Measurements from ENCODE around the gene FAM161A. TPM values are rescaled to one million over a fixed set of nuclear protein-coding genes. Genes with fewer than 3 reads are reported as not detected.

Gene FAM161A, protein sequence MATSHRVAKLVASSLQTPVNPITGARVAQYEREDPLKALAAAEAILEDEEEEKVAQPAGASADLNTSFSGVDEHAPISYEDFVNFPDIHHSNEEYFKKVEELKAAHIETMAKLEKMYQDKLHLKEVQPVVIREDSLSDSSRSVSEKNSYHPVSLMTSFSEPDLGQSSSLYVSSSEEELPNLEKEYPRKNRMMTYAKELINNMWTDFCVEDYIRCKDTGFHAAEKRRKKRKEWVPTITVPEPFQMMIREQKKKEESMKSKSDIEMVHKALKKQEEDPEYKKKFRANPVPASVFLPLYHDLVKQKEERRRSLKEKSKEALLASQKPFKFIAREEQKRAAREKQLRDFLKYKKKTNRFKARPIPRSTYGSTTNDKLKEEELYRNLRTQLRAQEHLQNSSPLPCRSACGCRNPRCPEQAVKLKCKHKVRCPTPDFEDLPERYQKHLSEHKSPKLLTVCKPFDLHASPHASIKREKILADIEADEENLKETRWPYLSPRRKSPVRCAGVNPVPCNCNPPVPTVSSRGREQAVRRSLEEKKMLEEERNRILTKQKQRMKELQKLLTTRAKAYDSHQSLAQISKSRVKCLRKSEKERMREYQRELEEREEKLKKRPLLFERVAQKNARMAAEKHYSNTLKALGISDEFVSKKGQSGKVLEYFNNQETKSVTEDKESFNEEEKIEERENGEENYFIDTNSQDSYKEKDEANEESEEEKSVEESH
- total RNA-seq (ENCODE audit: low replicate concordance), result 3.6 and 12.3 TPM in 2 replicates
- long read RNA-seq, partial matches to known transcripts, result 14 of 15 reads
- long read RNA-seq, other reads (novel, unspliced or antisense), result 1 of 15 reads

DNA sequence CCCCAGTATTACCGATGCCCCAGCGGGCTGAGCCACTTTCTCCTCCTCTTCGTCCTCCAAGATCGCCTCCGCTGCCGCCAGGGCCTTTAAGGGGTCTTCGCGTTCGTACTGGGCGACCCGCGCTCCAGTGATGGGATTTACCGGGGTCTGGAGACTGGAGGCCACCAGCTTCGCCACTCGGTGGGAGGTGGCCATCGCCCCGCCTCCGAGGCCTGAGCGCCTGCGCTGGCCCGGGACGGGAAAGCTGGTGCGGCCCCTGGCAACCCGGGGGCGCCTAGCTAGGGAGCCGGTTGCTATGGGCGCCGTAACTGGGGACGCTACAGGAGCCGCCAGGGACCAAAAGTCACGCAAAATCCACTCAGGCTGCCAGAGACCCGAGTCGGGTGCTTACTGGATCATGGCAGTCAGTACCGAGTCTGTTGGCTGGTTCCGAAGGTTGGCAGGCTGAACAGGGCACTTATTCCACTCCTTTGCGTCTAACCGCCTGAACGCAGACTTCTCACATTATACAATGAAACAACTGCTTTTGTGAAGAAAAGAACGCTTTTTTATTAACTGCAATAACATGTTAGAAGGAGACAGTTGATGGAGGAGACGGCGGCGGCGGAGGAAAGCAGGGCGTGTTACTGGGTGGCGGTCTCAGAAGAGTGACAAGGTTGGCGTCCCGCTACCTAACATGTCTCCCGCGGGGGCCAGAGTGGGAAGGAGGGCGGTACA lies at the start of gene FAM161A:
Gene FAM161A (minus strand): TSS at position 214 of the 717 bp plus-strand sequence. CDS start 19 bp downstream, at position 195.
- H3K27ac Mint-ChIP-seq, result peak within 1 kb of the TSS; percentile 89
- H3K4me1 Mint-ChIP-seq (ENCODE audit: unreplicated experiment), result peaks cover 11% of the 10 kb centered on the region
- DNase-seq (ENCODE audit: extremely low spot score, unreplicated experiment), result peak; percentile 88
- no peaks in the 10 kb centered on the region for H3K27me3 Mint-ChIP-seq
- H3K4me3 Mint-ChIP-seq, result peak within 1 kb of the TSS; percentile 95
- TF ChIP-seq, protein P1, sequence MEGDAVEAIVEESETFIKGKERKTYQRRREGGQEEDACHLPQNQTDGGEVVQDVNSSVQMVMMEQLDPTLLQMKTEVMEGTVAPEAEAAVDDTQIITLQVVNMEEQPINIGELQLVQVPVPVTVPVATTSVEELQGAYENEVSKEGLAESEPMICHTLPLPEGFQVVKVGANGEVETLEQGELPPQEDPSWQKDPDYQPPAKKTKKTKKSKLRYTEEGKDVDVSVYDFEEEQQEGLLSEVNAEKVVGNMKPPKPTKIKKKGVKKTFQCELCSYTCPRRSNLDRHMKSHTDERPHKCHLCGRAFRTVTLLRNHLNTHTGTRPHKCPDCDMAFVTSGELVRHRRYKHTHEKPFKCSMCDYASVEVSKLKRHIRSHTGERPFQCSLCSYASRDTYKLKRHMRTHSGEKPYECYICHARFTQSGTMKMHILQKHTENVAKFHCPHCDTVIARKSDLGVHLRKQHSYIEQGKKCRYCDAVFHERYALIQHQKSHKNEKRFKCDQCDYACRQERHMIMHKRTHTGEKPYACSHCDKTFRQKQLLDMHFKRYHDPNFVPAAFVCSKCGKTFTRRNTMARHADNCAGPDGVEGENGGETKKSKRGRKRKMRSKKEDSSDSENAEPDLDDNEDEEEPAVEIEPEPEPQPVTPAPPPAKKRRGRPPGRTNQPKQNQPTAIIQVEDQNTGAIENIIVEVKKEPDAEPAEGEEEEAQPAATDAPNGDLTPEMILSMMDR (conservative IDR thresholded peaks at IDR 0.05), result no peak
- H3K36me3 Mint-ChIP-seq, result no peaks in the 10 kb centered on the region
- H3K9me3 Mint-ChIP-seq, result no peaks in the 10 kb centered on the region

DNA sequence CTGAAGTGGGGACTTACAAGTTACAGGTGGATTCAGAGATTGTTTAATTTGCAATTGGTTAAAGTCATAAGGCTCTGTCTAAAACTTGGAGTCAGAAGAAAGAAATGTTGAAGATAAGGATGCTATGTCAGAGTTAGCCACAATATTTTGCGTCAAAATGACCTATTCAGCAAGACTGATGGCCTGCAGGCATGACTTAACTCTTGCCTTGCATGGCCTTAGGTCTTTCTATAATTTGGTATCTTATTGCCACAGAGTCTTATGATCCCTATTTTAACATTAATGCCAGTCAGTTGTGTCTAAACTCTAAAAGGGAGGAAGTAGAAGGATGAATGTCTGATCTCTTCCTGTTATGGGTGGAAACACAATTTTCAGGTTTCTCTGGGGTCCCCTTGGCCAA lies 46.4 kb upstream of the FAM161A start:
- Mint-ChIP-seq H3K4me1 (ENCODE audit: unreplicated experiment) (no peaks in the 10 kb centered on the region), H3K27ac (no peak overlapping the region), H3K27me3 (no peaks in the 10 kb centered on the region), H3K4me3 (no peak overlapping the region), H3K9me3 (no peaks in the 10 kb centered on the region), H3K36me3 (no peaks in the 10 kb centered on the region)
- DNase-seq (ENCODE audit: extremely low spot score, unreplicated experiment), result no peak
- TF ChIP-seq, protein P1 (conservative IDR thresholded peaks at IDR 0.05), result no peak

DNA sequence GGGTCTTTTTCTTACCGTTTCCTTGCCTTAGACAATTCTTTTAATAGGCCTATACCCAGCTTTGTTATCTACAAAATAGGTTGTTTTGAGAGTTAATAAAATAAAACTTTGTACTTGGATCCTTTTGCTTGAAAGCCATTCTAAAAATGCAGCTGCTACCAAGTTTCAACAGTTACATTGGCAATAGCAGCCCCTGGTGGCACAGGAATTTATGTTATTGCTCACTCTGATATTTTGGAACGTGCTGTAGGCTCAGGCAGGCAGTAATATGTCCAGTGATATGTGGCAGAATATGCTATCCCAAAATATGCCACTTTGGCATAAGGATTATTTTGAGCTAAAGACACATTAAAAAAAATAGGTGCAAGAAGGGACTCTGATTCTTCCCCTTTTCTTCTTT lies 45.0 kb upstream of the FAM161A start:
- DNase-seq (ENCODE audit: extremely low spot score, unreplicated experiment), result no peak
- Mint-ChIP-seq H3K27me3 (no peaks in the 10 kb centered on the region), H3K9me3 (no peaks in the 10 kb centered on the region), H3K4me3 (no peak overlapping the region), H3K36me3 (no peaks in the 10 kb centered on the region), H3K4me1 (ENCODE audit: unreplicated experiment) (no peaks in the 10 kb centered on the region), H3K27ac (no peak overlapping the region)
- TF ChIP-seq, protein P1 (conservative IDR thresholded peaks at IDR 0.05), result peak; percentile 59

DNA sequence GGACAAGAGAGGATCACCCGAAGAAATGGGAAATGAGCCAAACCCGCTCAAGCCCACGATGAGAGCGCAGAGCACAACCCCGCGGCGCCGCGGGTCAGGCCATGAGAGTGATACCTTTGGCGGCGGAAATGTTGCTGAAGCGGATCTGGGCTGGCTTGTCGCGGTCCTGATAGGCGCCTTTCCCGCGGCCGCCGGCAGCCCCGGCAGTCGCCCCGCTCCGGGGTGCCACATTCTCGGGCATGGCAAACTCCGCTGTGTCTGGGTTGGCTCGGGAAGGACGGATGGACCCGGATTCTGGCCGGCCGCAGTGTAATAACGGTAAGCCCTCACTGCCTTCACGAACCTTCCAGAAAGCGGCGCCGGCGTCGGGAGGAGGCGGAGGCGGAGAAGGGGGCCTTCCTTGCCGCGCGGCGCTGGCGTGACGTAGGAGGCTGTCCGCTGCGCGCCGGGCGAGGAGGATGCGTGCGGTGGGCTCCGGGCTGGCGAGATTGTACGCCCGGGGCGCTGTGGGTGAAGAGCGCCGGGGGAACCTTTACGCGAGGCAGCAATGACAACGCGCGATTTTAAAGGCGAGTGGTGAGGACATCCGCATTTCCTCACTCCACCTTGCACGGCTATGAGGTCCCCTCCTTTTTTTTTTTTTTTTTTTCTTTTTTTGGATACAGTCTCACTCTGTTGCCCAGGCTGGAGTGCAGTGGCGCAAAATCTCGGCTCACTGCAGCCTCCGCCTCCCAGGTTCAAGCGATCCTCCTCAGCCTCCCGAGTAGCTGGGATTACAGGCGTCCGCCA lies 34.6 kb upstream of the FAM161A start, which contains the start of gene CCT4:
Gene CCT4 (minus strand): TSS at position 390 of the 789 bp plus-strand sequence. CDS start 149 bp downstream, at position 241.
- Mint-ChIP-seq H3K9me3 (no peaks in the 10 kb centered on the region), H3K27me3 (no peaks in the 10 kb centered on the region), H3K4me1 (ENCODE audit: unreplicated experiment) (peaks cover 25% of the 10 kb centered on the region), H3K36me3 (peaks cover 12% of the 10 kb centered on the region), H3K27ac (peak within 1 kb of the TSS; percentile 99), H3K4me3 (peak within 1 kb of the TSS; percentile 99)
- TF ChIP-seq, protein P1 (conservative IDR thresholded peaks at IDR 0.05), result no peak
- DNase-seq (ENCODE audit: extremely low spot score, unreplicated experiment), result peak; percentile 93
